Subcutaneous abdominal adipose tissue (tissue), 5 donors: ENCODE measurements around the gene AKAP6.

ENCODE experiments used
- H3K27ac ChIP-seq: one replicate; pipeline ENCODE4 v1.7.0; 2013; ENCODE audit warnings: low read depth, mild to moderate bottlenecking, inconsistent platforms, low read length, moderate library complexity
- H3K27me3 ChIP-seq, 5 donors: one replicate each; pipeline ENCODE4 v1.7.0; 2013; ENCODE audit warnings: low read length in 5 of 5, inconsistent platforms in 1 of 5; ENCODE audit not compliant: control insufficient read depth in 5 of 5, insufficient read depth in 4 of 5
- H3K36me3 ChIP-seq, 5 donors: one replicate each; pipeline ENCODE4 v1.7.0; 2013; ENCODE audit warnings: low read length in 5 of 5; ENCODE audit not compliant: control insufficient read depth in 5 of 5, insufficient read depth in 5 of 5
- H3K4me1 ChIP-seq, 5 donors: one replicate each; pipeline ENCODE4 v1.7.0; 2013; ENCODE audit warnings: low read length in 5 of 5, mild to moderate bottlenecking in 3 of 5, moderate library complexity in 1 of 5; ENCODE audit not compliant: control insufficient read depth in 5 of 5, insufficient read depth in 5 of 5
- H3K4me3 ChIP-seq, 5 donors: one replicate each; pipeline ENCODE4 v1.7.0; 2013; ENCODE audit warnings: low read length in 5 of 5, low read depth in 1 of 5
- H3K9ac ChIP-seq, 5 donors: one replicate each; pipeline ENCODE4 v1.7.0; 2013; ENCODE audit warnings: low read length in 5 of 5, mild to moderate bottlenecking in 4 of 5, moderate library complexity in 3 of 5
- H3K9me3 ChIP-seq, 5 donors: one replicate each; pipeline ENCODE4 v1.7.0; 2013; ENCODE audit warnings: low read length in 5 of 5; ENCODE audit not compliant: control insufficient read depth in 5 of 5
- donor health status: healthy.
- donor health status: healthy.
- donor health status: healthy.
- donor health status: healthy.
- donor health status: healthy.

Gene AKAP6

DNA sequence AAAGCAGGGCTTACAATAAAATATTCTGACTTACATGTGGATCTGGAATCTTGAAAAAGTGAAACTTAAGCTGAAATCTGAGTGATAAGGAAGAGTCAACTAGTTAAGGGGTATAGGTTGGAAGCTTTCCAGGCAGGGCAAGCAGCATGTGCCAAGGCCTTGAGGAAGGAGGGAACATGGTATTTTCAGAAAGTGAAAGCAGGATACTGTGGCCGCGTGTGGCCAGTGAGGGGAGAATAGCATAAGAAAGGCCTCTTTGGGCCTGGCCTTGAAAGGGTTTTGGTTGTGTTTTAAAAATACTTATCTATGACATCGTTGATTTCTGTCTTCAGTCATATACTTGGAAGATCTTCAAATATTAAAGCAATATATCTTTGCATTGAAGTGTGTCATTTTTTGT lies 213.4 kb downstream of the AKAP6 start:
- Histone ChIP-seq H3K9ac (no peak overlapping the region), H3K9me3 (no peaks in the 10 kb centered on the region), H3K36me3 (no peaks in the 10 kb centered on the region), H3K4me1 (no peaks in the 10 kb centered on the region), H3K4me3 (no peak overlapping the region), H3K27me3 (no peaks in the 10 kb centered on the region), H3K27ac (no peak overlapping the region)

DNA sequence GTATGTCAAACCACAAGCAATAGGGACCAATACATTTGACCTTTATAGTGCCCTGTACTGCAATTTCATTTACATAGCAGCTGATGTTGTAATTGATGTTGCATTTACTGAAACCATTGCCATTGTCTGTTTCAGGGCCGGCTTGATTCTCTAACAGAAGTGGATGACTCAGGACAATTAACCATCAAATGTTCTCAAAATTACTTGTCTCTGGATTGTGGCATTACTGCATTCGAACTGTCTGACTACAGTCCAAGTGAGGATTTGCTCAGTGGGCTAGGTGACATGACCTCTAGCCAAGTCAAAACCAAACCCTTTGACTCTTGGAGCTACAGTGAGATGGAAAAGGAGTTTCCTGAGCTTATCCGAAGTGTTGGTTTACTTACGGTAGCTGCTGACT lies 216.0 kb downstream of the AKAP6 start:
- no peak overlapping the region for H3K27ac ChIP-seq
- H3K27me3 ChIP-seq, result no peaks in the 10 kb centered on the region
- H3K36me3 ChIP-seq, result no peaks in the 10 kb centered on the region
- H3K9me3 ChIP-seq, result no peaks in the 10 kb centered on the region
- H3K4me3 ChIP-seq, result no peak overlapping the region
- H3K9ac ChIP-seq, result no peak overlapping the region
- H3K4me1 ChIP-seq, result no peaks in the 10 kb centered on the region

DNA sequence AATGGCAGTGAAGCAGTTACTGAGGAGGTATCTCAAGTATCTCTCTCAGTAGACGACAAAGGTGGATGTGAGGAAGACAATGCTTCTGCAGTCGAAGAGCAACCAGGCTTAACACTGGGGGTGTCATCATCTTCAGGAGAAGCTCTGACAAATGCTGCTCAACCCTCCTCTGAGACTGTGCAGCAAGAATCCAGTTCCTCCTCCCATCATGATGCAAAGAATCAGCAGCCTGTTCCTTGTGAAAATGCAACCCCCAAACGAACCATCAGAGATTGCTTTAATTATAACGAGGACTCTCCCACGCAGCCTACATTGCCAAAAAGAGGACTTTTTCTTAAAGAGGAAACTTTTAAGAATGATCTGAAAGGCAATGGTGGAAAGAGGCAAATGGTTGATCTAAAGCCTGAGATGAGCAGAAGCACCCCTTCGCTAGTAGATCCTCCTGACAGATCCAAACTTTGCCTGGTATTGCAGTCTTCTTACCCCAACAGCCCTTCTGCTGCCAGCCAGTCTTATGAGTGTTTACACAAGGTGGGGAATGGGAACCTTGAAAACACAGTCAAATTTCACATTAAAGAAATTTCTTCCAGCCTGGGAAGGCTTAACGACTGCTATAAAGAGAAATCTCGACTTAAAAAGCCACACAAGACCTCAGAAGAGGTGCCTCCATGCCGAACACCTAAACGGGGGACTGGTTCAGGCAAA lies 216.6 kb downstream of the AKAP6 start:
- H3K36me3 ChIP-seq, result no peaks in the 10 kb centered on the region
- no peaks in the 10 kb centered on the region for H3K4me1 ChIP-seq
- H3K4me3 ChIP-seq, result no peak overlapping the region
- H3K27ac ChIP-seq, result no peak overlapping the region
- H3K9ac ChIP-seq, result no peak overlapping the region
- H3K27me3 ChIP-seq, result no peaks in the 10 kb centered on the region
- H3K9me3 ChIP-seq, result no peaks in the 10 kb centered on the region

DNA sequence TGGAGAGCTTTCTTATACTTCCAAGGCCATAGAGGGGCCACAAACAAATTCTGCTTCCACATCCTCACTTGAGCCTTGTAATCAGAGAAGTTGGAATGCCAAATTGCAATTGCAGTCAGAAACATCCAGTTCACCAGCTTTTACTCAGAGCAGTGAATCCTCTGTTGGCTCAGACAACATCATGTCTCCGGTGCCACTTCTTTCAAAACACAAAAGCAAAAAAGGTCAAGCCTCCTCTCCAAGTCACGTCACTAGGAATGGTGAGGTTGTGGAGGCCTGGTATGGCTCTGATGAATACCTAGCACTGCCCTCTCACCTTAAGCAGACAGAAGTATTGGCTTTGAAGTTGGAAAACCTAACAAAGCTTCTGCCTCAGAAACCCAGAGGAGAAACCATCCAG lies 217.1 kb downstream of the AKAP6 start:
- Histone ChIP-seq H3K27ac (no peak overlapping the region), H3K4me1 (no peaks in the 10 kb centered on the region), H3K4me3 (no peak overlapping the region), H3K9me3 (no peaks in the 10 kb centered on the region), H3K27me3 (no peaks in the 10 kb centered on the region), H3K36me3 (no peaks in the 10 kb centered on the region), H3K9ac (no peak overlapping the region)

DNA sequence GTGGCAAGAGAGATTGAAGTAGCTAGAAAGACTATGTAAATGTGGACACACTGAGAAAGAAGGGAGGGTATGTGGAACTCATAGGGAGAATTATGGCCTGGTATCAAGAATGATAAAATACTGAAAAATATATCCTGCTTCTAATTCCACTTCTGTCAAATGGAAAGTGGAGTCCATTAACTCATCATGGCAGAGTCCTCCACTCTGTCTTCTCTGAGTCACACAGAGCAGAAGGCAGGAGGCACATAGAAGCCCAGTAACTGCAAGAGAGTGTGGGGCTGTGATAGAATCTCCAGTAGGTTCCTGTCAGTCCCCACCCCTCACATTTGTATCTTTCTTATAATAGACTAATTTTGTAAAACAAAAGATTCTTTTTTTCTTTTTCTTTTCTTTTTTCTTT lies 223.7 kb downstream of the AKAP6 start:
- no peaks in the 10 kb centered on the region for H3K36me3 ChIP-seq
- no peak overlapping the region for H3K27ac ChIP-seq
- no peak overlapping the region for H3K9ac ChIP-seq
- H3K4me1 ChIP-seq, result no peaks in the 10 kb centered on the region
- H3K9me3 ChIP-seq, result no peaks in the 10 kb centered on the region
- no peaks in the 10 kb centered on the region for H3K27me3 ChIP-seq
- H3K4me3 ChIP-seq, result no peak overlapping the region

DNA sequence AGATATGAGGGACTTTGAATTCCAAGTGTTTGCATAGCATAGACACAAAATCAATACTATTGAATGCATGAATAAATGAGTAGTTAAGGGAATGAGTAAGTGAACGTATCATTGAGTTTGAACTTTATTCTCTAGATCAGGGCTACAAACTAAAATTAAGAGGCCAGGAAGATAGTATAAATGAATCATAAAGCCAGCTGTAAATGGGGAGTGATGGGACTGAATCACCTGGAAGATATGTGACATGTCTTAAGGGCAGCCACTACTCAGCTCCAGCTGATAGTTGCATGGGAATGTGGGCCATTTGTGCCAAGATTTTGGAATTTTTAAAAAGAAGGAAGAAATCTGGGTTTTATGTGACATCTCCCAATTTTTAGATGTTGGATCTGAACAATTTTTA lies 229.9 kb downstream of the AKAP6 start:
- Histone ChIP-seq H3K27me3 (no peaks in the 10 kb centered on the region), H3K9me3 (no peaks in the 10 kb centered on the region), H3K9ac (no peak overlapping the region), H3K4me1 (peaks cover 0 to 4% (median 0%) of the 10 kb centered on the region in 5 donors), H3K36me3 (no peaks in the 10 kb centered on the region), H3K4me3 (no peak overlapping the region), H3K27ac (no peak overlapping the region)

DNA sequence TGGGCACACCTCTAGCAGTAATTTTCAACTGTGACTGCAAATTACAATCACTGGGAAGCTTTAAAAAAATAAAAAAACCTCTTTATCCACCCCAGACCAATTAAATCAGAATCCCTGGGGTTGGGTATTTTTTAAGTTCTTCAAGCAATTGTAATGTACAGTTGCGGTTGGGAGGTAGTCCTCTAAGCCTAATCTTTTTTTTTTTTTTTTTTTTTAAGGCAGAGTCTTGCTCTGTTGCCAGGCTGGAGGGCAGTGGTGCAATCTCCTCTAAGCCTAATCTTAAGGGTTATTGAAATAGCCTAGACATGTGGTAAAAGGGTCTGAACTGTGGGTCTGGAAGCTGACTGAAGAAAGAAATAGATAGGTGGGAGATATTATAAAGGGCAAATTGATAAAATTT lies 230.5 kb downstream of the AKAP6 start:
- Histone ChIP-seq H3K4me1 (peaks cover 0 to 4% (median 1%) of the 10 kb centered on the region in 5 donors), H3K27me3 (no peaks in the 10 kb centered on the region), H3K9me3 (no peaks in the 10 kb centered on the region), H3K36me3 (no peaks in the 10 kb centered on the region), H3K4me3 (no peak overlapping the region), H3K27ac (no peak overlapping the region), H3K9ac (no peak overlapping the region)

DNA sequence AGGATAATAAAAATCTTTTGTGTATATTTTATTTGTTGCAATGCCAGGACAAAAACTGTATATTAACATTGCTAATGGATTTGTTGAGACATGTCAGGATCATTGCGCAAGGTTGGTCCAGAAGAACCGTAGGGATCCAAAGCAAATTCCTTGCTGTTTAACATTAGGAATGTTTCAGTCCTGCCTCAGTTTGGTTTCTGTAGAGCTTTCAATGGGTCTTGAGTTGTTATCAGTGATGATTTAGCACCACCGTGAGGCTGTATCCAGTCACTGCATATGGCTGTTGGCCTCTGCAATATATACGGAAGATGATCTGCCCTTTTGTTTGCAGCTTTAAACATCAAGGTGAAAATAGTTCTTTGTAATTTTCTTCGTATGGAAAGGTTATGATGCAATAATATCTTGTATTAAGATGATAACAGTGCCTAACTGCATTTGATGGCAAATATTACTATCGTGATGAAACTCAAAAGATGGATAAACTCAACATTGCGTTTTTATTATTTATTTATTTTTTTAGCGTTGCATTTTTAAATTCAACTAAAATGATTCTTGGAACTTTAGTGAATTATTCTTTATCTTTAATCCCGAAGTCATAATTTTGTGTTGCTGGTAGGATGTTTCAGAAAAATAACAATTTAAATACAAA lies 231.2 kb downstream of the AKAP6 start:
- H3K4me3 ChIP-seq, result no peak overlapping the region
- peaks cover 0 to 7% (median 4%) of the 10 kb centered on the region in 5 donors for H3K4me1 ChIP-seq
- H3K27ac ChIP-seq, result no peak overlapping the region
- no peaks in the 10 kb centered on the region for H3K36me3 ChIP-seq
- no peaks in the 10 kb centered on the region for H3K27me3 ChIP-seq
- H3K9me3 ChIP-seq, result no peaks in the 10 kb centered on the region
- no peak overlapping the region for H3K9ac ChIP-seq

DNA sequence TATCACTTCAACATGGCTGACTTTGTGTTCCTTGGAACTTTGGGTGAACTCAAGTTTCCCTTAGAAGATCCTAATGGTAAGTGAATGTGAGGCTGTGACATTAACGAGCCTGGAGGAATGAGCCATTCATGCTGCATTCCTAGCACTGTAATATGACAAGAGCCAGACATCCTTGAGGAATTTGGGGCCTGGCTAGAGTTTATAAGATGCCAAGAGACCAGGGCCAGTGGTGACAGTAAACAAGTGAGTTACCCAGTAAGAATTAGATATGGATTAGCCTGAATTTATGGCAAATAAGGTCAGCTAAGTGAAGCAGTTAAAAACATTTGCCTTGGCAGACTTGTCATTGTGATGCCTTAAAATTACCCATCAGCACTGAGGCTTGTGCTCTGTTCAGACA lies 232.4 kb downstream of the AKAP6 start:
- Histone ChIP-seq H3K27me3 (no peaks in the 10 kb centered on the region), H3K9me3 (no peaks in the 10 kb centered on the region), H3K9ac (no peak overlapping the region), H3K36me3 (no peaks in the 10 kb centered on the region), H3K27ac (no peak overlapping the region), H3K4me3 (no peak overlapping the region), H3K4me1 (peaks cover 0 to 7% (median 4%) of the 10 kb centered on the region in 5 donors)

DNA sequence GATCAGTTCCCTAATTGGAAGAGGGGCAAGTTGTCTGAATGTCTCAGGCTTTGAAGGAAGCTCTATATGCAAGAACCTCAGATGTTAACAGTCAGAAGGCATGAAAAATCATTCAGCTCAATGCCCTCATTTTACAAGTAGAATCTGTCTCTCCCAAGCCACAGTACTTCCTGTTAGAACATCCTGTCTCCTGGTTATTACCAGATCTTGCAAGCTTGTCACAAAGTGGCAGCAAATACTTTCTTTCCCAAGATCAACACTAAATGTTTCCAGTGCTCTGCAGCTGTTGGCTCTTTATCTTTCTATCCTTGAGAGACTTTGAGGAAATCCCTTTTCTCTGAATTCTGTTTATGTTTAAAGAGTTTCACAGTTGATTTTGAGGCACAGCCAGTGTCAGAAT lies 235.5 kb downstream of the AKAP6 start:
- Histone ChIP-seq H3K4me3 (no peak overlapping the region), H3K27me3 (no peaks in the 10 kb centered on the region), H3K36me3 (no peaks in the 10 kb centered on the region), H3K9me3 (no peaks in the 10 kb centered on the region), H3K9ac (no peak overlapping the region), H3K4me1 (peaks cover 0 to 7% (median 4%) of the 10 kb centered on the region in 5 donors), H3K27ac (no peak overlapping the region)
